Stimulated activated CD8-positive, alpha-beta memory T cell treated with anti-CD3 and anti-CD28 coated beads, Interleukin-15, amount 100 ng/mL, for 24 hours (primary cell): ENCODE measurements around the gene MBP.

Source experiments
- DNase-seq: peaks from one replicate; pipeline ENCODE4 v3.0.0-alpha.2; 2020; ENCODE audit warnings: low read depth

MBP gene

DNA sequence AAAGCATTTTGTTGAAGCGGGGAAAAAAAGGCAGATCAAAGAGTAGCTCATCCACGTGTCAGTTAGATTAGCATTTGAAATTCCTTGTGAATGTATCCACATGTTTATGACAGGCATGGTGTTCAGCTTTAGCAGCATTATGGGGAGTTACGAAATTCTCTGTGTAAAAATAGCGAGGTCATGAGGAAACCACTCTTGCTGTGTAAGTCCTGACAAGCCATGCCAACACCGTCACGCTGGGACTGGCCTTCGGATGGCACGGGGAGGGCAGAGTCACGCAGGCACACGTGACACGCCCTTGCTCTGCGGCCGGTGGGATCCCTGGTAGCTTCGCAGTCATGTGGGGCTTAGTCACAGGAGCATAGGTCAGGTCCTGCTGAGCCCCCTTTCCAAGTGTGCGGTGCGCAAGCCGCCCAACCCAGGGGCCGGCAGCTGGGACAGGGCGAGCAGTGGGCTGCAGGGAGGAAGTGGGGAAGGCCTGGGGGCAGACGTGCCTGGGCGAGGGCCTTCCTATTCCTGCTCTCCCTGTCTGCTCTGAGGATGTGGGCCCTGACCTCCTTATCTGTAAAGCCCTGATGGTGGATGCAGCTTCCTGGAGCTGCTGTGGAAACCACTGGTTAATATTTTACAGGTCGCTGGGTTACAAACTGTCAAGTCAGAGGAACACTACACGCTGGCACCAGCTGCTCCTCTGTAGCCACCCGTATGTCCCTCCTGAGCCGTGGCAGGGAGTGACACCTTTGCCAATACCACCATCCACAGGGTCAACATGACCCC, 18.0 kb downstream of the MBP start:
- DNase-seq, result no peak

DNA sequence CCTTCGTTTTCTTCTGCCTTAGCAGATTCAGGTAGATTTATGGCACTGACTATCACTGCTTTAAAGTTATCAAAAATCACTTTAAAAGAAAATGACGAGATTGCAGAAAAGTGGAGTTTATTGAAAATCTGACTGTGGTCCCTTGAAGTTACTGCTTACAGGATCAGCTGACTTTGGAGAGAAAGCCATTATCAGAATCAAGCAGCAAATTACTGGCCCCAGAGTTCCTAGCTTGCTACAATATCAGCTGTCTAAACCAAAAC, 18.5 kb downstream of the MBP start:
- DNase-seq, result no peak

DNA sequence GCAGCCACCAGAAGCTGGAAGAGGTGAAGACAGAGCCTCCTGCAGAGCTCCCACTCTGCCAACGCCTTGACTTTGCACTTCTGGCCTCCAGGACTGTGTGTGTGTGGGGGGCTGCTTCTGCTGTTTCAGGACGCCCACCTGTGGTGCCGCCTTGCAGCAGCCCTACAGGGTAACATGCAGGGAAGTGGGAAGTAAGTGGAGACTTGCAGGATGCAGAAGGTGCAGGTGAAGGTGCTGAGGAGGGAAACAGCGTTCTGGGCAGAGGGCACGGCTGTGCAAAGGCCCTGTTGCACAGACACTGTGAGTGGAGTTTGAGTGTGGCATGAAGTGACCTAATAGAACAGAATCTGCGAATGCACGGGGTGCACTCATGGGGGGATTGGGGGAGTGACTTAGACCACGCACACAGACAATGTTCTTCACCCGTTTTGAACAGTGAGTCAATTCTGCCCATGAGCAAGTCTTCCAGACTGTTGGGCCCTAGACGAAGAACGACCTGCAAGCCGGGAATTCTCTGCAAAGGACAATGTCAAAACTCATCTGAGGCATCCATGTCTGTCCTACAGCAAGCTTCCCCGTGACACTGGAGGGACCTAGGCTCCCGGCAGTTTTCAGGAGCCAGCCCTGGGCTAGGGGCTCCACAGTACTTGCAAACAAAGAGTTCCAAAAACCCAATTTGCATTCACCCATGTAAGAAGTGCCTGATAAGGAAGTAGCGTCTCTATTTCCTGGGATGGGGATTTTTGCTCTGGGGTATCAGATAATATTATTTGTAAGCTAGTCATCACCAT, 19.0 kb downstream of the MBP start:
- no peak for DNase-seq

DNA sequence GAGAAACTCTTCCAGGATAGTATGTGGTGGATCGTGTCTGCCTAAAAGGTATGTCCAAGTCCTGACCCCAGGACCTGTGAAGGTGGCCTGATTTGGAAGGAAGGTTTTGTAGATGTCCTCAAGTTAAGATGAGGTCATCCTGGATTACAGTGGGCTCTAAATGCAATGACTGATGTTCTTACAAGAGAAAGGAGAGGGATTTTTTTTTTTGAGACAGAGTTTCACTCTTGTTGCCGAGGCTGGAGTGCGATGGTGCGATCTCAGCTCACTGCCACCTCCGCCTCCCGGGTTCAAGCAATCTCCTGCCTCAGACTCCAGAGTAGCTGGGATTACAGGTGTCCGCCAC, 19.9 kb downstream of the MBP start:
- no peak for DNase-seq

DNA sequence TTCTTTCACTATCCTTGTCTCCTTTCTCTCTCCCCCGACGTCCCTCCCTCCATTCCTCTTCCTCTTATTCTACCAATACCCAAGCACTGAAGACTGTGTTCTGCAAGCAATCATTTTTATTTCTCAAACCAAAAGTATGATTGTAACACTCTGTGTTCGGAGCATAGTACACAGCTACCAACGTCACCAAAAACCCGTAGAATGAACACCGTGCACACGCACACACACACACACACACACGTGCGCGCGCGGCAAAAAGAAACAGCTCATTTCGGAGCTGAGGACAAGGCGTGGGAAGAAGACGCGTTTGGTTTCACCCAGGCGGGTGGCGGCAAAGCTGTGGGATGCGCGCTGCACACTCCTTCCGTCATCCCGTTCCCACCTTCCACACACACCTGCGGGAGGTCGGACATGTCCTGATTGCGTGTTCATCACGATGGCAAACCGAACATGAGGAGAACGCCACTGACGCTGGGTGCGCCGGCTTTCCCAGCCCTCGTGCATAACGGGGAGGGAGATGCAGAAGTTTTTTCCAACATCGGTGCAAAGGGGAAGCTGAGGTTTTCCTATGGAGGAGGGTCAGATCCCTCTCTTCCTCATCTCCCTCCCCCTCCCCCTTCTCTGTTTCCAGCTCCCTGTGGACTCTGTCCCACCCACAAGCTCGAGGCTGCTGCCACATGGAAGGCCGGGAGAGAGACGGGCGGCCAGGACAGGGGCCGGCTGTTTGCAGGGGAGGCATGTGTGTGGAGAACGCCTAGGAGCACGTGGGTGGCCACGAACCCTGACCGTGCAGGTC, 20.4 kb downstream of the MBP start:
- no peak for DNase-seq

DNA sequence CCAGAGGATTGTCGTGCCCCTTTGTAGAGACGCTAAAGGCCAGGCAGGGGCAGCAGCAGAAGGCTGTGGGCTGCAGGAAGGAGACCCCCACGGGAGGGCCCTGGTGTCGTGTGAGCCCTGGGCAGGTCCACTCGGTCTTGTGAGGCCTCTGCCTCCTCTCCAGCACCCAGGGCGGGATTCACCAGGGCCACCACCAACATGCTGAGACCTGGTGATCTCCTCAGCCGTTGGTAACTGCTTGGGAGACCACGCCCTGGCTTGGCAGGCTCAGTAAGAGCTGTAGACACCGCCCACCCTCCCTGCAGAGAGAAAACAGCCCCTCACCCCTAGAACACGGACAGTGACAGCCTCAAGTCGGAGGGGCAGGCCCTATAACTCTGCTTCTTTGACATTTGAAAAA, 21.1 kb downstream of the MBP start:
- DNase-seq, result no peak

DNA sequence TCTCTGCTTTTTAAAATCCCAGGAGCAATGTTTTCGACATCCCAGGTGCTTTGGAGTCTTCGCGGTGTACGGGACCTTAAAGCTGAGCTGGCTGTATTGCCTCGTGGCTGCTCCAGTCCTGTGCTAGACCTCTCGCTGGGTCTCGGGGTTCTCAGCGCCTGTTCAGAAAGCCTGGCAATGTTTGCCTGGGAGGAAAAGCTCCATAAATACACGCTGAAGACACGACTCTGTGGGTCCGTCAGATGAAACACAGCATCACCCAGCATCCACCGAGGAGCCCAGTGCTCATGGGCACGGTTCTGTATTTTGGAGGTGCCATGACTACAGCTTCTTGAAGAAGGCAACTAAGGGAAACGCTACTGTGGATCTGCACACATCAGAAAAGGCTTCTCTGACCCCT, 21.6 kb downstream of the MBP start:
- no peak for DNase-seq

DNA sequence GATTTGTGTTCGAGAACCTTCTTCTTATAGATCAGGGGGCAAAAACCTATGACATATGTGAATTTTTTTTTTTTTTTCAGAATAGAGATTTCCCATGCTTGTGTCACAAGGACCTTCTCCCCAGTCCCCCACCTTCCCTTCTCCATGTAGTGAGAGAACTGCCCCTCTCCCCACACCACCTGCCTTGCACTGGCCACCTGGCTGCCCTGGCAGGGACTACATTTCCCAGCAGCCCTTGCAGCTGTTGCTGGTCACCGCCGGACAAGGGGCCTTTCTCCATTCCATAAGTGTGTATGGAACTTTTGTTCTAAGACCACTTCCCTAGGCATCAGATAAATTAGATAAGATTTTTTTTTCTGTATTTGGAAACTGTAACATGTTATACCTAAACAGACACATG, 22.2 kb downstream of the MBP start:
- no peak for DNase-seq

DNA sequence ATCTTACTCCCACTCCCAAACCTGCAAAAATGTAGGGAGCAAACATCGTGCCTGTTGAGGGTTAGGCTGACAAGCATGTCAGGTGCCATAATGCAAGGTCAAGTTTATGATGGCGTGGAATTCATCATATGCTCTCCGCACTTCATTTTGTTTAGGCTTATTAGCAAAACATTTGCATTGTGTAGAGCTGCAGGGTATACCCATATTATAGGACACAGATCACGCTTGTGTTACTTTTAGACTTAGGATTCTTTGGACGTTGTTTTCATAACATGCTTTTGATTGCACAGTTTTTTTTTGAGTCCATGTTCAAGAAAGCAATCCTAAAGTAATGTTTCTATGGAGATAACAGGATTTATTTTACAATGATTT, 22.9 kb downstream of the MBP start:
- no peak for DNase-seq

DNA sequence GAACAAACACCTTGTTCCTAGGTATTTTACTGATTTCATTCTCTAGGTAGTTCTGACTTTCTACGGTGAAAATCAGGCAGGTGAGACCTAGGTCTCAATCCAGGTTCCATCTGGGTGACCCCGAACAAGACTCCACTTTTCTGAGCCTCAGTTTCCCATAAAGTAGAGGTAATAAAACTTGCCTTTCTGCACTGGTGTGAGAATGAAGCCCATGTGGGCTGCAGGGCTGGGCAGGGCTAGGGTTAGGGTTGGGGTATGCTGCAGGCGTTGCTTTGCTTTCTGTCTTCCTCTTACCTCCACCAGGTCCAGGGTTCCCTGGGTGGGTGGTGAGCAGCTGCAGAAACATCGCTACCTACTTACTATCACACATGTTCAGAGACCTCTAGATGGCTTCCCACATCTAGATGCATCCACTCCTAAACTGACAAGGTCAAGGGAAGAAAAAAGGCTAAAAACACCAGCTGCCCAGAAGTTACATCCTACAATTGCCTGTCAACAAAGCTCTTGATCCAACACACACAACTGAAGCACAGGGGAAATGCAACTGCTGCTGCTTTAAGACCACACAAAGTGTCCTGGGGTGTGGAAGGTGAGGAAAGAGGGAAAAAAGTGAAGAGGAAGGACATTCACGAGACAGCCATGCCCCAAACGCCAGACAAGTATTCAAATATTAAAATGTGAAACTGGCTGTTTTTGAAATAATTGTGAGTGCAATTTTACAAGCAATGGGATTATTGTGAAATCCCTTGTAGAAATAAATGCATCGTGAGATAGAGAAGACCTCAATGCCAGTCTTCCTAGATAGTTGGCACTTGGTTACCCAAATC, 23.5 kb downstream of the MBP start:
- no peak for DNase-seq

DNA sequence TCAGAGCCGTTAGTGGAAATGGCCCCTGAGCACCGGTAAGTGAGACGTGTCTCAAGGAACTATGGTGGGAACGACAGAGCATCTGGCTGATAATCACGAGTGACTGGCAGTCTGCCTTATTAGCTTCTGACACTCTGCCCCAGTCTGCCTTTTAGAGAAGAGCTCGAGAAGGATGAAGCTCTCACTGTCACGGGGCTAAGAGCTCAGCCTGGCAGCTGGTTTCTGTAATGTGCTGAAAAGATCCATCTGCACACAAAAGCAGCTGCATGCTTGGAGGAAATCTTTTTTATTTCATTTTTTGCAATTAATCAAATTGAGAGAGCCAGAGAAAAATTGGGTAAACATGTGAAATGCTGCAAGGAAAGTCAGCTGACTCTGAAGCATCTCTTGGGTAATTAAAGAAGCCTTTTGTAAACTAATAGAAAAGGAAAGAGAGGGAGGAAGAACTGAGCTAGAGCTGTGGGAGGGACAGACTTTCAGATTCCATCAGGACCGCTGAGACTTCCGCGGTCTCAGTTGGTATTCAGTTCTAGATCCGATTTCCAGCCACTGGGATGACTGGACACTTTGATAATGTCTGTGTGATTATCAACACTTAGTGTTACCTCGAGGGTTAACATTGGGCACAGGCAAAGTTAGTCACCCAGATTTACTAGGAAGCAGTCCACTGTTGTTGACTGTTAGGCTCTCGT, 24.4 kb downstream of the MBP start:
- no peak for DNase-seq

DNA sequence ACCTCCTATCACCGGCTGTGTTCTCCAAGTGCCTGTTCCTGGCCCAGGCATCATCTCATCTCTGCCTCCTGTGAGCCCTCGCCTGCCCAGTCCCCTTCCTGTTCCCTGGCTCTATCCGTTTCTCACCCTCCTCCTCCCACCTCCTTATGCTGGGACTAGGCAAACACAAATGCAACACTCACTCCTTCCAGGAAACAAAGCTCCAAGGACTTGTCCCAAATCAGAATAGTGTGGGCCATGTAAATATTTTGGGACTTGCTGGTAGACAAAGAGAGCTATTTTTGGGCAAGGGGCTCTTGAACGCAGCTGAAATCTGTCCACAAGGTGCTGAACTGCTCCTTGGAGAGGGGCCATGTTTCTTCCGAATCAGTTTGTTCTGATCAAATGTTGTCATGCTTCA, 25.3 kb downstream of the MBP start:
- DNase-seq, result no peak

DNA sequence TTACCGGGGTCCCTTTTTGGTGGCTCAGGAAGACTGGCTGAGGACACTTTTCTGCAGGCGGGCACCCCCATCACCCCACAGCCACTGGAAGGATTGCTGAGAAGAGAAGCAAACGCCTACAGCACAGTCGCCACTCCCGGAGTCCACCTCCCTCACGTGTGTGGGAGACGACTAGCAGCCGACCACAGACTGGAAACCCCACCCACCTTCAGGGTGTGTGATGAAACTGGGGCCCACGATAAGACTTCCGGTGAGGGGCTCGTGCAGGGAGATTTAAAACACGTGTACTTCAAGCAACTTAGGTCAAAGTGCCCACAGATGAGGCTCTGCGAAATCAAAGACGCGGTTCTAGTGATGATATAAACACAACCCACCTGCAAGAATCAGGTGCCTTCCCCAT, 26.3 kb downstream of the MBP start:
- peak; percentile 49 for DNase-seq

DNA sequence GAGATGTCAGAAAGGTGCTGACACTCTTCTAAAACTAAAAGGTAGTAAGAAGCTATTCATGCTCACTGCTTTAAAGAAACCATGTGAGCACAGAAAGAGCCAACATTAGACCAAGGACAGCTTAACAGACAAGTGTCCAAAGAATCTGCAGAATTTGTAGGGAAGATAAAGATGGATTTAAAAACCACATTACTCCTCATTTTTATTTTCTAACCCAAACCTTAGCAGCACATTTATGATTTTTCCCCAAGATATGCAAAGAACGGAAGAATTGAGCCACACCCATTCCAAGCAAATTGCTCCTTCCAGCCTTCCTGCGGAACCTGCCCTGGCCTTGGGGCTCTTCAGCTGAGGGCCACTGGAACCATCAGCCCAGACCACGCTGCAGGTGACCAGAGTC, 26.9 kb downstream of the MBP start:
- no peak for DNase-seq

DNA sequence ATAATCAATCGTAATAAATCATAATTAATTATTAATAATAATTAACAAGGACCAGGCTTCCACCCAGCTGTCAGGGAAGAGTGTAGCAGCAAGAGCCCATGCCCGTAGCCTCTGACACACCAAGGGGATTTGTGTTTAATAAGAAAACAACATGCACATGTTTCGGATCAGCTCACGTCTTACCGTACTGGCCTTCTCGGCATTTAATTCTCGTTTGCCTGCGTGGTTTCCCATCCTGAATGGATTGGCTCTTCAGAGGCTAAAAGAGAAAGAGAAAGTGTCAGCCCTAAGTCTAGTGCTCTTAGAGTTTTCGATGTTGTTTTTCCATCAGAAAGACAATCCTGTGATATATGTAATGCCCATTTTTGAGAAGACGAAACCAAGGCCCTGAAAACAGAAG, 27.6 kb downstream of the MBP start:
- DNase-seq, result no peak

DNA sequence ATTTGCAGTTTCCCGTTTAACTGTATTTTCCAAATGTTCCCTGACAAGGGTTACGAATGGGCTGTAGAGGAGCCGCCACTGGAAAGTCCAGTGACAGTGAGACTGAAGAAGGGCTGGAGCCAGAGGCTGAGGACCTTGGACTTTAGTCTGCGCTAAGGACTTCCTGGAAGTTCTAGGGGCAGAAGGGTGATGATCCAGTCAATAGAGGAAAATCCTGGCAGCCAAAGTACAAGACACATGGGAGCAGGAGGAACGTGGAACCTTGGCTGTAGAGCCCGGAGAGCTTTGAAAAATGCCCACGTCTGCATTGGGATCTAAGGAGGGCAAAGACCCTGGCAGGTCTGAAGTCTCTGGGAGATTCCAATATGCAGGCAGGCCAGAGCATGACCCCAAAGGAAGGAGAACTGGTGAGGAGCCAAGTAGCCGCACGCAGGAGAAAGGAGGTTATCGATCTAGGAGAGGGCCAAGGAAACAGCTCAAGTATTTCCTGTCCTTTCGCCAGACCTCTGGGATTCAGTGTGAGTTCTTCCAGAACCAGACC, 28.5 kb downstream of the MBP start:
- DNase-seq, result no peak

DNA sequence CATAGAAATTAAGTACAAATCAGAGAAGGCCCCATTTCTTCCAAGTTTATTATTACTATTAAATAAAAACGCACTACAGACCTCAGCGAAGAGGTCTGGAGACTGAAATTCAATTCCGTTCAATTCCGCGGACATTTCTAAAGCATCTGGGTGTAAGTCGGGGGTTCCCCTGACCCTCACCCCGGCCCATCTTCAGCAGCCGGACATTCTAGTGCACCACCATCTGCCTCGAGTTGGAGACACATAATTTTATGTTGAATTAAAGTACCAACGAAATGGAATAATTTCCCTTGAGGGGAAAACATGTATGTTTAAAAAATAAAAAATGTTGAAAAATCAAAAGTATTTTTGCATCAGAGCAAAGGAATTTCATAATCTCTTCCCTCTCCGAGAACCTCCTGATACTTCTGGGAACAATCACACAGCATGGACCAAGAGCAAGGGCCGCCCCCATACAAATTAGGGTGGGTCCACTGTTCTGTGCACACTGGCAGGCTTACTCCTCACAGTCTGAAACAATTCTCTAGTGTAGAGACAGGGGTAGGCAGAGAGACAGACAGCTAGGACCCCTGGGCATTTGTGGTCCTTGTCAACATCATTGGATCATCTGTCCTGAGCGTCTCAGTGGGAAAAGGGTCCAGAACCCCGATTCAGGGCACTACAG, 29.3 kb downstream of the MBP start:
- no peak for DNase-seq

DNA sequence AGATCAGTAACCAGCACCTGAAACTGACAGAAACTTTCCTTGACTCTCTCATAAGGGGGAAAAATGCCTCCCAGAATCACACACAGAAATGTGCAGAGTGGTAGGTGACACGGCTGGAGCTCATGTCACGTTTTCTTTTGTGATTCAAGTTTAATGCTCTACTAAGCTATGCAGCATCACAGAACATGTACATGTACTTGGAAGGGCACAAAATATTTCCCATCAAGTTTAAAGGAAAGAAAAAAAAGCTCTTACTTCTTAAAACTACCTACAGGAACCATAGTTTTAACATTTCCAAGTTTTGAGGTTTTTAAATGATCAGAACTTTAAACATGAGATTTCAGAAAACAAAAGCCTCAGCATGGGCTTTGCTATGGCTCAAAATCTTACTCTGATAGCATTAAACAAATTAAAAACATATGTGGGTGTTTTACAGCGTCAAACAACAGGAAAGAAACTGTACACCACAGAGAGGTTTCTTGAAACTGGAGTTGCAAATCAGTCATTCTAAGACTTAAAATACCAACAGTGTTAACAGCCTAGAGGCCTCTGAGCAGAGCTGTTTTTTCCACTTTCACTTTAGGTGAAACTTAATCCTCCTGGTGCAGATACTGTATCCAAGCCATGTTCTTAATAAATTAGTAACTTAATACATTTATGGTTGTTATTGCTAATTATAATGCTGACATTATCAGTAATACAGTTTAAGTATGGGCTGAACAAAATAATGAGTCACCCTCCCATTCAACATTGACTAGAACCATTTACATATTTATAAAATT, 30.1 kb downstream of the MBP start:
- no peak for DNase-seq

DNA sequence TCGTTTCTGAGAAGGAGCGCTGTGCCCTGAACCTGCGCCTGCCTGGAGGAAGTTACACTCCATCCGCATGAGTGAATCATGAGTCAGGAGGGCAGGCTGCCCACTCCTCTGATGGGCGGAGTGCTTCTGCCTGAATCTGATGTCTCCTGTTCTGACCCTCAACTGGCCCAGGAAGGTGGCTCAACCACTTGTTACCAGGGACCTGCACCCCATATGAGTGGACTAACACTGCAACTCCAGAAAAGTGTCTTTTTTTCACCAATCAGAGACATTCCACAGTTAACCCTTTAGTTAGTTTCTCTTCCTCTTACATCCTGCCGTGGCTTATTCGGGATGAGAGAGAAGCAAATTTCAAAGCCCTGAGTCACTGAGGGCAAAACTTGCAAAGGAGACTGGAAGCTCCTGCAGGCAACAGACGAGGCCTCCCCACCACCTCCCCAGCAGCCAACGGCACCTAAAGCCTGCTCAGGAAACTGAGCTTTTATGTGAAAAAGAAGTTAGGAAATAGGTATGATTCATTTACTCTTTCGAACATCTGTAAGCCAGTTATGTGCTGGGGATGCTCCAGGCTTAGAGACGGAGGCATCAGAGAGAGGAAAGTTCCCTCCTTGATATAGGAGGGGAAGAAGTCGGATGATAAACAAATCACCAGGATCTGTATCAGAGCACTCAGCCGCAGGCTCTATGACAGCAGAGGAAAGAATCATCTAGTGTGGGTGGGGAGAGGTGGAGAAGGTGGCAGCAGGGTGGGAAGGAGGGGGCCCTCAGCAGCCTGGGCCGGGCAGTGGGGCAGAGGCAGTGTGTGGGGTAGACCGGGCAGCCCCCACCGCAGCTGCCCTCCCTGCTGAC, 30.9 kb downstream of the MBP start:
- no peak for DNase-seq
